Mammary epithelial cell (primary cell): ENCODE measurements around the gene ELN.

Experiments used
- CTCF ChIP-seq, 2 donors: IDR thresholded peaks in 1 of 2; conservative IDR thresholded peaks in 1 of 2; 2 replicates each; pipeline ENCODE4 v1.5.1; 2011 to 2012; ENCODE audit warnings: inconsistent platforms in 2 of 2, low read length in 2 of 2, mild to moderate bottlenecking in 2 of 2, control low read depth in 1 of 2, low read depth in 1 of 2; ENCODE audit not compliant: insufficient read depth in 1 of 2; ENCODE audit errors: extremely low read depth in 1 of 2
- EZH2 ChIP-seq: IDR thresholded peaks from 2 replicates; pipeline ENCODE4 v1.6.1; 2012; ENCODE audit warnings: low read length, inconsistent platforms, borderline replicate concordance

GRCh38 chr7:74047804-74048380 lies 19.9 kb downstream of the ELN start:
- TF ChIP-seq CTCF (conservative IDR thresholded peaks at IDR 0.05 in 1 of 2, IDR thresholded peaks at IDR 0.05 in 1 of 2; ENCODE audit: extremely low read depth in 1 of 2, insufficient read depth in 1 of 2, low read depth in 1 of 2, low read length in 2 of 2) (no peak), EZH2 (no peak)
